WTC11 (cell line): ENCODE results near the gene GABBR2. TPM values are rescaled to one million over a fixed set of nuclear protein-coding genes. Genes with fewer than 3 reads are reported as not detected.

Experiments
- ATAC-seq: fragments of 200-7000 bp; cut with Tn5 transposase; 2 replicates; pipeline ENCODE4 v1.10.0; 2021; ENCODE audit warnings: mild to moderate bottlenecking, moderate library complexity
- CTCF ChIA-PET: fragments of 300-600 bp; sonication (Branson Sonifier 250); formaldehyde crosslinking; loops from one replicate; lab custom pipeline; 2021; ENCODE audit warnings: antibody characterized with exemption; lab: Charles Lee
- POLR2A ChIA-PET: fragments of 350-600 bp; sonication (Branson Sonifier 250); formaldehyde crosslinking; loops from one replicate; lab custom pipeline; 2021; ENCODE audit warnings: antibody characterized with exemption; lab: Charles Lee
- DNase-seq: peaks from one replicate; pipeline ENCODE4 v3.0.0; 2021; ENCODE audit warnings: low spot score
- H3K27ac Mint-ChIP-seq: 2 replicates; pipeline ENCODE4 v1.8.0; 2021; ENCODE audit warnings: mixed read lengths
- H3K27me3 Mint-ChIP-seq: 2 replicates; pipeline ENCODE4 v1.8.0; 2021; ENCODE audit warnings: low read depth, mild to moderate bottlenecking, moderate library complexity, mixed read lengths
- H3K36me3 Mint-ChIP-seq: 2 replicates; pipeline ENCODE4 v1.8.0; 2021; ENCODE audit warnings: mixed read lengths
- H3K4me1 Mint-ChIP-seq: 2 replicates; pipeline ENCODE4 v1.8.0; 2022; ENCODE audit warnings: mixed read lengths
- H3K4me3 Mint-ChIP-seq: 2 replicates; pipeline ENCODE4 v1.8.0; 2021; ENCODE audit warnings: mild to moderate bottlenecking, moderate library complexity, mixed read lengths
- H3K9me3 Mint-ChIP-seq: 2 replicates; pipeline ENCODE4 v1.8.0; 2021; ENCODE audit warnings: mixed read lengths
- ATF1 ChIP-seq: sonication (generic); formaldehyde crosslinking; IDR thresholded peaks from 2 replicates; pipeline ENCODE4 v1.8.1; 2023; ENCODE audit warnings: mild to moderate bottlenecking, moderate library complexity, missing genetic modification reagents
- HMGA2 ChIP-seq: fragments of 250-450 bp; sonication (Bioruptor Pico); IDR thresholded peaks from 2 replicates; pipeline ENCODE4 v1.4.0; 2021; ENCODE audit warnings: mild to moderate bottlenecking, moderate library complexity
- PRRX2 ChIP-seq: fragments of 250-450 bp; sonication (Bioruptor Pico); IDR thresholded peaks from 2 replicates; pipeline ENCODE4 v1.8.0; 2021; ENCODE audit warnings: mild to moderate bottlenecking
- RORB ChIP-seq: fragments of 250-450 bp; sonication (Bioruptor Pico); IDR thresholded peaks from 2 replicates; pipeline ENCODE4 v1.9.0; 2021; ENCODE audit warnings: mild to moderate bottlenecking
- TEAD4 ChIP-seq: sonication (generic); formaldehyde crosslinking; IDR thresholded peaks from 2 replicates; pipeline ENCODE4 v1.8.0; 2022; ENCODE audit warnings: mild to moderate bottlenecking, missing genetic modification reagents
- ZNF121 ChIP-seq: sonication (generic); formaldehyde crosslinking; IDR thresholded peaks from 2 replicates; pipeline ENCODE4 v1.8.0; 2023; ENCODE audit warnings: missing genetic modification reagents
- total RNA-seq: library from RNA; stranded (reverse); gene quantifications from 3 replicates; pipeline ENCODE4 v1.2.3, GENCODE V29; 2021
- TF ChIP-seq, protein P1 (sequence below): fragments of 250-450 bp; sonication (Bioruptor Pico); IDR thresholded peaks from 2 replicates; pipeline ENCODE4 v2.1.2; 2022; ENCODE audit warnings: mild to moderate bottlenecking, moderate library complexity
- TF ChIP-seq, protein P2 (sequence below): sonication (generic); formaldehyde crosslinking; IDR thresholded peaks from 2 replicates; pipeline ENCODE4 v1.8.1; 2022; ENCODE audit warnings: mild to moderate bottlenecking, moderate library complexity, missing genetic modification reagents
- TF ChIP-seq, protein P3 (sequence below): sonication (generic); formaldehyde crosslinking; IDR thresholded peaks from 2 replicates; pipeline ENCODE4 v1.8.0; 2023; ENCODE audit warnings: missing genetic modification reagents, mild to moderate bottlenecking, borderline replicate concordance
- TF ChIP-seq, protein P4 (sequence below): fragments of 200-600 bp; IDR thresholded peaks from 2 replicates; pipeline ENCODE4 v1.8.0; 2022; ENCODE audit warnings: antibody characterized with exemption
- TF ChIP-seq, protein P5 (sequence below): sonication (generic); formaldehyde crosslinking; conservative IDR thresholded peaks from 2 replicates; pipeline ENCODE4 v1.8.1; 2023; ENCODE audit warnings: mild to moderate bottlenecking, low read depth, missing genetic modification reagents, moderate library complexity
- TF ChIP-seq, protein P6 (sequence below): sonication (generic); formaldehyde crosslinking; IDR thresholded peaks from 2 replicates; pipeline ENCODE4 v1.8.0; 2023; ENCODE audit warnings: missing genetic modification reagents
- TF ChIP-seq, protein P7 (sequence below): sonication (generic); formaldehyde crosslinking; IDR thresholded peaks from 2 replicates; pipeline ENCODE4 v1.8.1; 2023; ENCODE audit warnings: mild to moderate bottlenecking, missing genetic modification reagents

Gene GABBR2
- total RNA-seq, 1 experiment from 2014 or later, result 0.92 TPM

DNA sequence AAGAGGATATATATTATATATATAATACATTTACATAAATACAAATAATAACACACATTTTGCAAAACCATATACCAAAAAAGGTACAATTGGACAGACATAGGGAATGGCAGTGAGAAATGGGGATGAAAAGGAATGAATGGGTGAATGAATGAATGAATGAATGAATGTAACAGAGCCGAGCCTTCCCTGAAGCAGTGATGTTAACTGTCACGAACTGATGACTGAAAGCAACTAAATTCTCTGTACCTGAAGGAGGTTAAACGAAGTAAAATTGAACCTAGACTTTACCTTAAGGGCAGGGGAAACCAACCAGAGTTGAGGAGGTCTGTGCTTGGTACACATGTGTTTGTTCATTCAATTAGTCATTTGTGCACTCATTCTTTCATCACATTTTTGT lies 283.7 kb downstream of the GABBR2 start (continued):
- TF ChIP-seq RORB (CRISPR knock-in tag) (no peak), HMGA2 (CRISPR knock-in tag) (no peak)
- TF ChIP-seq, protein P1, sequence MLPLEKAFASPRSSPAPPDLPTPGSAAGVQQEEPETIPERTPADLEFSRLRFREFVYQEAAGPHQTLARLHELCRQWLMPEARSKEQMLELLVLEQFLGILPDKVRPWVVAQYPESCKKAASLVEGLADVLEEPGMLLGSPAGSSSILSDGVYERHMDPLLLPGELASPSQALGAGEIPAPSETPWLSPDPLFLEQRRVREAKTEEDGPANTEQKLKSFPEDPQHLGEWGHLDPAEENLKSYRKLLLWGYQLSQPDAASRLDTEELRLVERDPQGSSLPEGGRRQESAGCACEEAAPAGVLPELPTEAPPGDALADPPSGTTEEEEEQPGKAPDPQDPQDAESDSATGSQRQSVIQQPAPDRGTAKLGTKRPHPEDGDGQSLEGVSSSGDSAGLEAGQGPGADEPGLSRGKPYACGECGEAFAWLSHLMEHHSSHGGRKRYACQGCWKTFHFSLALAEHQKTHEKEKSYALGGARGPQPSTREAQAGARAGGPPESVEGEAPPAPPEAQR (CRISPR knock-in tag), result no peak
- TF ChIP-seq, all 79 proteins: peak for 0

DNA sequence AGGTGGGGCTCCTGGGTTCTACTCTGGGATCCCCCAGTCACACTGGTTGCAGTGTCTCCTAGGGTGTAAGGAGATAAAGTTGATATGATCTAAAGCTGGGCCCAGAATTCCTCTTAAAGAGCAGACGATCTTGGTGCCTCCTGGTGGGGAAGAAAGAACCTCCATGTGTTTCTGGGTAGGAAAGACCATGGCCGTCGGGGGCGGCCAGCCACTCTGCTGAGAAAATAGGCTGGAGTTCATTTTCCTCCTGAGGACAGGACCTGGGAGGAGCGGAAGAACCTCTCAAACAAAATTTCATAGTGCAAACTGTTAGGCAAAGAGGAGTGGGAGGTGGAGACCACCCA lies 289.5 kb downstream of the GABBR2 start:
- ATAC-seq, result no peak
- CTCF ChIA-PET, result interaction anchor here (1.3 to 1.5 kb wide), 2 partner anchors 9 to 104 kb away, joined by 3 to 7 read pairs; no protein-coding TSS in a partner anchor

DNA sequence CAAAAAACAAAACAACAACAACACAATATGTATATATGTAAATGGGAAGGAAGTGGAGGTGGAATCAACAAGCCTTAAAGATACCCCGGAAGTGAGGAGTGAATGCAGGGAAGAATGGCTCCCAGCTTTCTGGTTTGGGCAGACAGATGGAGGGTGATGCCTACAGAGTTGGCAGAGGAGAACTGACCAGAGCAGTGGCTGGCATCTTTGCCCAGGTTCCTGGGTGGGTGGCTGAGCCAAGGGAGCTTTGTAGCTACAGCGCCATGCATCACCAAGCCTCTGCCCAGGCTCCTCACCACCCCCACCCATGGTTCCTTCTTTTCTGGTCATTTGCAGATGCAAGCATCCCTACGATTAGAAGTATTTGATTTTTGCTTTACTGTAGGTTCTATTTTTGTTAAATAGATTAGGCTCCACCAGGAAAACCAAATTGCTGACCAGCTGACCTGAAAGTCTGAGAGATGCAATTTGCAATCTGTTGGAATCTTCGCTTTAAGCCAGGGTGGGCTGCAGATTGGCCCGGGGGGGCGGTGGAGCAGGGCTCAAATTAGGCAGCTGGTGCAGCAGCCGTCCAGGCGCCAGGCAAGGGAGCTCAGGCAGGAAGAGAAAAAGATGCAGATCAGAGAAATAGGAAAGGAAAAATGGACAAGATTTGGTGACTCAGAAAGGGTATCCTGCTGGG lies 290.0 kb downstream of the GABBR2 start:
- DNase-seq, result no peak
- CTCF ChIA-PET, result interaction anchor here (1.3 to 1.5 kb wide), 2 partner anchors 9 to 105 kb away, joined by 3 to 7 read pairs; no protein-coding TSS in a partner anchor
- POLR2A ChIA-PET, result interaction anchor here (0.7 kb wide), 1 partner anchor 230 kb away, joined by 3 read pairs; no protein-coding TSS in a partner anchor
- peaks cover 26% of the 10 kb centered on the region for H3K4me1 Mint-ChIP-seq
- H3K27ac Mint-ChIP-seq, result no peak overlapping the region
- H3K4me3 Mint-ChIP-seq, result no peak overlapping the region
- H3K9me3 Mint-ChIP-seq, result peaks cover 21% of the 10 kb centered on the region
- ATAC-seq, result no peak
- no peaks in the 10 kb centered on the region for H3K36me3 Mint-ChIP-seq
- H3K27me3 Mint-ChIP-seq, result peaks cover 2% of the 10 kb centered on the region; the same call in 1 of the 2 replicates
- no peak for TF ChIP-seq ZNF121
- TF ChIP-seq, protein P2, sequence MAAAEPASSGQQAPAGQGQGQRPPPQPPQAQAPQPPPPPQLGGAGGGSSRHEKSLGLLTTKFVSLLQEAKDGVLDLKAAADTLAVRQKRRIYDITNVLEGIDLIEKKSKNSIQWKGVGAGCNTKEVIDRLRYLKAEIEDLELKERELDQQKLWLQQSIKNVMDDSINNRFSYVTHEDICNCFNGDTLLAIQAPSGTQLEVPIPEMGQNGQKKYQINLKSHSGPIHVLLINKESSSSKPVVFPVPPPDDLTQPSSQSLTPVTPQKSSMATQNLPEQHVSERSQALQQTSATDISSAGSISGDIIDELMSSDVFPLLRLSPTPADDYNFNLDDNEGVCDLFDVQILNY (CRISPR knock-in tag), result no peak
- TF ChIP-seq, protein P3, sequence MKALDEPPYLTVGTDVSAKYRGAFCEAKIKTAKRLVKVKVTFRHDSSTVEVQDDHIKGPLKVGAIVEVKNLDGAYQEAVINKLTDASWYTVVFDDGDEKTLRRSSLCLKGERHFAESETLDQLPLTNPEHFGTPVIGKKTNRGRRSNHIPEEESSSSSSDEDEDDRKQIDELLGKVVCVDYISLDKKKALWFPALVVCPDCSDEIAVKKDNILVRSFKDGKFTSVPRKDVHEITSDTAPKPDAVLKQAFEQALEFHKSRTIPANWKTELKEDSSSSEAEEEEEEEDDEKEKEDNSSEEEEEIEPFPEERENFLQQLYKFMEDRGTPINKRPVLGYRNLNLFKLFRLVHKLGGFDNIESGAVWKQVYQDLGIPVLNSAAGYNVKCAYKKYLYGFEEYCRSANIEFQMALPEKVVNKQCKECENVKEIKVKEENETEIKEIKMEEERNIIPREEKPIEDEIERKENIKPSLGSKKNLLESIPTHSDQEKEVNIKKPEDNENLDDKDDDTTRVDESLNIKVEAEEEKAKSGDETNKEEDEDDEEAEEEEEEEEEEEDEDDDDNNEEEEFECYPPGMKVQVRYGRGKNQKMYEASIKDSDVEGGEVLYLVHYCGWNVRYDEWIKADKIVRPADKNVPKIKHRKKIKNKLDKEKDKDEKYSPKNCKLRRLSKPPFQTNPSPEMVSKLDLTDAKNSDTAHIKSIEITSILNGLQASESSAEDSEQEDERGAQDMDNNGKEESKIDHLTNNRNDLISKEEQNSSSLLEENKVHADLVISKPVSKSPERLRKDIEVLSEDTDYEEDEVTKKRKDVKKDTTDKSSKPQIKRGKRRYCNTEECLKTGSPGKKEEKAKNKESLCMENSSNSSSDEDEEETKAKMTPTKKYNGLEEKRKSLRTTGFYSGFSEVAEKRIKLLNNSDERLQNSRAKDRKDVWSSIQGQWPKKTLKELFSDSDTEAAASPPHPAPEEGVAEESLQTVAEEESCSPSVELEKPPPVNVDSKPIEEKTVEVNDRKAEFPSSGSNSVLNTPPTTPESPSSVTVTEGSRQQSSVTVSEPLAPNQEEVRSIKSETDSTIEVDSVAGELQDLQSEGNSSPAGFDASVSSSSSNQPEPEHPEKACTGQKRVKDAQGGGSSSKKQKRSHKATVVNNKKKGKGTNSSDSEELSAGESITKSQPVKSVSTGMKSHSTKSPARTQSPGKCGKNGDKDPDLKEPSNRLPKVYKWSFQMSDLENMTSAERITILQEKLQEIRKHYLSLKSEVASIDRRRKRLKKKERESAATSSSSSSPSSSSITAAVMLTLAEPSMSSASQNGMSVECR (CRISPR knock-in tag), result no peak
- TF ChIP-seq, protein P4, sequence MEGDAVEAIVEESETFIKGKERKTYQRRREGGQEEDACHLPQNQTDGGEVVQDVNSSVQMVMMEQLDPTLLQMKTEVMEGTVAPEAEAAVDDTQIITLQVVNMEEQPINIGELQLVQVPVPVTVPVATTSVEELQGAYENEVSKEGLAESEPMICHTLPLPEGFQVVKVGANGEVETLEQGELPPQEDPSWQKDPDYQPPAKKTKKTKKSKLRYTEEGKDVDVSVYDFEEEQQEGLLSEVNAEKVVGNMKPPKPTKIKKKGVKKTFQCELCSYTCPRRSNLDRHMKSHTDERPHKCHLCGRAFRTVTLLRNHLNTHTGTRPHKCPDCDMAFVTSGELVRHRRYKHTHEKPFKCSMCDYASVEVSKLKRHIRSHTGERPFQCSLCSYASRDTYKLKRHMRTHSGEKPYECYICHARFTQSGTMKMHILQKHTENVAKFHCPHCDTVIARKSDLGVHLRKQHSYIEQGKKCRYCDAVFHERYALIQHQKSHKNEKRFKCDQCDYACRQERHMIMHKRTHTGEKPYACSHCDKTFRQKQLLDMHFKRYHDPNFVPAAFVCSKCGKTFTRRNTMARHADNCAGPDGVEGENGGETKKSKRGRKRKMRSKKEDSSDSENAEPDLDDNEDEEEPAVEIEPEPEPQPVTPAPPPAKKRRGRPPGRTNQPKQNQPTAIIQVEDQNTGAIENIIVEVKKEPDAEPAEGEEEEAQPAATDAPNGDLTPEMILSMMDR, result no peak

More for the DNA sequence above, 289.5 kb downstream of the GABBR2 start:
- Mint-ChIP-seq H3K27ac (no peak overlapping the region), H3K36me3 (no peaks in the 10 kb centered on the region), H3K27me3 (peaks cover 2% of the 10 kb centered on the region; the same call in 1 of the 2 replicates), H3K4me1 (peaks cover 24% of the 10 kb centered on the region), H3K9me3 (peaks cover 16% of the 10 kb centered on the region), H3K4me3 (no peak overlapping the region)
- DNase-seq, result no peak
- POLR2A ChIA-PET, result interaction anchor here (0.7 kb wide), 1 partner anchor 230 kb away, joined by 3 read pairs; no protein-coding TSS in a partner anchor
- TF ChIP-seq, protein P5, sequence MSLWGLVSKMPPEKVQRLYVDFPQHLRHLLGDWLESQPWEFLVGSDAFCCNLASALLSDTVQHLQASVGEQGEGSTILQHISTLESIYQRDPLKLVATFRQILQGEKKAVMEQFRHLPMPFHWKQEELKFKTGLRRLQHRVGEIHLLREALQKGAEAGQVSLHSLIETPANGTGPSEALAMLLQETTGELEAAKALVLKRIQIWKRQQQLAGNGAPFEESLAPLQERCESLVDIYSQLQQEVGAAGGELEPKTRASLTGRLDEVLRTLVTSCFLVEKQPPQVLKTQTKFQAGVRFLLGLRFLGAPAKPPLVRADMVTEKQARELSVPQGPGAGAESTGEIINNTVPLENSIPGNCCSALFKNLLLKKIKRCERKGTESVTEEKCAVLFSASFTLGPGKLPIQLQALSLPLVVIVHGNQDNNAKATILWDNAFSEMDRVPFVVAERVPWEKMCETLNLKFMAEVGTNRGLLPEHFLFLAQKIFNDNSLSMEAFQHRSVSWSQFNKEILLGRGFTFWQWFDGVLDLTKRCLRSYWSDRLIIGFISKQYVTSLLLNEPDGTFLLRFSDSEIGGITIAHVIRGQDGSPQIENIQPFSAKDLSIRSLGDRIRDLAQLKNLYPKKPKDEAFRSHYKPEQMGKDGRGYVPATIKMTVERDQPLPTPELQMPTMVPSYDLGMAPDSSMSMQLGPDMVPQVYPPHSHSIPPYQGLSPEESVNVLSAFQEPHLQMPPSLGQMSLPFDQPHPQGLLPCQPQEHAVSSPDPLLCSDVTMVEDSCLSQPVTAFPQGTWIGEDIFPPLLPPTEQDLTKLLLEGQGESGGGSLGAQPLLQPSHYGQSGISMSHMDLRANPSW (CRISPR knock-in tag), result no peak
- TF ChIP-seq, protein P1 (CRISPR knock-in tag), result no peak
- TF ChIP-seq, protein P6, sequence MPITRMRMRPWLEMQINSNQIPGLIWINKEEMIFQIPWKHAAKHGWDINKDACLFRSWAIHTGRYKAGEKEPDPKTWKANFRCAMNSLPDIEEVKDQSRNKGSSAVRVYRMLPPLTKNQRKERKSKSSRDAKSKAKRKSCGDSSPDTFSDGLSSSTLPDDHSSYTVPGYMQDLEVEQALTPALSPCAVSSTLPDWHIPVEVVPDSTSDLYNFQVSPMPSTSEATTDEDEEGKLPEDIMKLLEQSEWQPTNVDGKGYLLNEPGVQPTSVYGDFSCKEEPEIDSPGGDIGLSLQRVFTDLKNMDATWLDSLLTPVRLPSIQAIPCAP, result no peak
- TF ChIP-seq PRRX2 (CRISPR knock-in tag), result no peak
- TF ChIP-seq, protein P7, sequence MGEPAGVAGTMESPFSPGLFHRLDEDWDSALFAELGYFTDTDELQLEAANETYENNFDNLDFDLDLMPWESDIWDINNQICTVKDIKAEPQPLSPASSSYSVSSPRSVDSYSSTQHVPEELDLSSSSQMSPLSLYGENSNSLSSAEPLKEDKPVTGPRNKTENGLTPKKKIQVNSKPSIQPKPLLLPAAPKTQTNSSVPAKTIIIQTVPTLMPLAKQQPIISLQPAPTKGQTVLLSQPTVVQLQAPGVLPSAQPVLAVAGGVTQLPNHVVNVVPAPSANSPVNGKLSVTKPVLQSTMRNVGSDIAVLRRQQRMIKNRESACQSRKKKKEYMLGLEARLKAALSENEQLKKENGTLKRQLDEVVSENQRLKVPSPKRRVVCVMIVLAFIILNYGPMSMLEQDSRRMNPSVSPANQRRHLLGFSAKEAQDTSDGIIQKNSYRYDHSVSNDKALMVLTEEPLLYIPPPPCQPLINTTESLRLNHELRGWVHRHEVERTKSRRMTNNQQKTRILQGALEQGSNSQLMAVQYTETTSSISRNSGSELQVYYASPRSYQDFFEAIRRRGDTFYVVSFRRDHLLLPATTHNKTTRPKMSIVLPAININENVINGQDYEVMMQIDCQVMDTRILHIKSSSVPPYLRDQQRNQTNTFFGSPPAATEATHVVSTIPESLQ, result no peak
- TF ChIP-seq ATF1, result no peak
- no peak for TF ChIP-seq TEAD4 (CRISPR knock-in tag)
